ENCODE results near the gene TRAP1.

The TRAP1 gene

GRCh38 chr16:3690470-3690928, 26.8 kb downstream of the TRAP1 start:
- H3K4me3 ChIP-seq (ENCODE audit: low read length): peak overlapping the region; percentile 56
- TF ChIP-seq, protein P1, sequence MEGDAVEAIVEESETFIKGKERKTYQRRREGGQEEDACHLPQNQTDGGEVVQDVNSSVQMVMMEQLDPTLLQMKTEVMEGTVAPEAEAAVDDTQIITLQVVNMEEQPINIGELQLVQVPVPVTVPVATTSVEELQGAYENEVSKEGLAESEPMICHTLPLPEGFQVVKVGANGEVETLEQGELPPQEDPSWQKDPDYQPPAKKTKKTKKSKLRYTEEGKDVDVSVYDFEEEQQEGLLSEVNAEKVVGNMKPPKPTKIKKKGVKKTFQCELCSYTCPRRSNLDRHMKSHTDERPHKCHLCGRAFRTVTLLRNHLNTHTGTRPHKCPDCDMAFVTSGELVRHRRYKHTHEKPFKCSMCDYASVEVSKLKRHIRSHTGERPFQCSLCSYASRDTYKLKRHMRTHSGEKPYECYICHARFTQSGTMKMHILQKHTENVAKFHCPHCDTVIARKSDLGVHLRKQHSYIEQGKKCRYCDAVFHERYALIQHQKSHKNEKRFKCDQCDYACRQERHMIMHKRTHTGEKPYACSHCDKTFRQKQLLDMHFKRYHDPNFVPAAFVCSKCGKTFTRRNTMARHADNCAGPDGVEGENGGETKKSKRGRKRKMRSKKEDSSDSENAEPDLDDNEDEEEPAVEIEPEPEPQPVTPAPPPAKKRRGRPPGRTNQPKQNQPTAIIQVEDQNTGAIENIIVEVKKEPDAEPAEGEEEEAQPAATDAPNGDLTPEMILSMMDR (conservative IDR thresholded peaks at IDR 0.05; ENCODE audit: low read length): peak; percentile 89
- DNase-seq (ENCODE audit: low read depth): peak; percentile 95

DNA sequence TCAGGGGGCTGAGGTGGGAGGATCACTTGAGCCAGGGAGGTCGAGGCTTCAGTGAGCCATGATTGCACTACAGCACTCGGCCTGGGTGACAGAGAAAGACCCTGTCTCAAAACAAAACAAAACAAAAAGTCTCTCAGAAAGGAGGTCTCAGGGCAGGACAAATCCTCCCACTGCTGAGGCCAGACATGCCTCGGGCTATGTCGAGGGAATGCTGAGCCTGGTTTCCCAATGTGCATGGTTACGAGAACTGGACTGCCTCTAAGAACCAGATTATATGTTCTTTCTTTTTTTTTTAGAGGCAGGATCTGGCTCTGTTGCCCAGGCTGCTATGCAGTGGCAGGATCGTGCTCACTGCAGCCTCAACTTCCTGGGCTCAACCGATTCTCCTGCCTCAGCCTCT, 27.6 kb downstream of the TRAP1 start:
- H3K4me3 ChIP-seq (ENCODE audit: low read length): no peak overlapping the region
- TF ChIP-seq, protein P1 (conservative IDR thresholded peaks at IDR 0.05; ENCODE audit: low read length): no peak
- peak; percentile 37 for DNase-seq (ENCODE audit: low read depth)

DNA sequence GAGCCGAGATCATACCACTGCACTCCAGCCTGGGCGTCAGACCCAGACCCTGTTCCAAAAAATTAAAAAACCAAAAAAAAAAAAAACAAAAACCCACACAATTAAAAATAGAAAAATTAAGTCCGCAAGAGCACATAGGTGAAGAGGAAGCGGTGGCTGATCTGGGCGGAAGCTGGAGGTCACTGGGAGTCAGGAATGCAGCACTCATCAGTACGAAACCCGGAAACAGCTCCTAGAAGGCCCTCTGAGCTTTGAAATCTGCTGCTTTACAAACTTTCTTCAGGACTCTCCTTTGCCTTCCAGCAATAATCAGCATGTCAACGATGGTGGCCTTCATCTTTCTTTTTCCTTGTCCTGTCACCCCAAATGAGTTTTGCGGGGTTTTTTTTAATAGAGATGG, 29.5 kb downstream of the TRAP1 start:
- DNase-seq (ENCODE audit: low read depth): no peak
- TF ChIP-seq, protein P1 (conservative IDR thresholded peaks at IDR 0.05; ENCODE audit: low read length): no peak
- no peak overlapping the region for H3K4me3 ChIP-seq (ENCODE audit: low read length)

GRCh38 chr16:3687021-3687420, 30.3 kb downstream of the TRAP1 start:
- no peak overlapping the region for H3K4me3 ChIP-seq (ENCODE audit: low read length)
- no peak for DNase-seq (ENCODE audit: low read depth)
- TF ChIP-seq, protein P1 (conservative IDR thresholded peaks at IDR 0.05; ENCODE audit: low read length): no peak

- no peak overlapping the region for H3K4me3 ChIP-seq (ENCODE audit: low read length)
- TF ChIP-seq, protein P1 (conservative IDR thresholded peaks at IDR 0.05; ENCODE audit: low read length): no peak
- DNase-seq (ENCODE audit: low read depth): peak; percentile 59
These were observed 36.1 kb downstream of the TRAP1 start for GRCh38 chr16:3681206-3681605.

DNA sequence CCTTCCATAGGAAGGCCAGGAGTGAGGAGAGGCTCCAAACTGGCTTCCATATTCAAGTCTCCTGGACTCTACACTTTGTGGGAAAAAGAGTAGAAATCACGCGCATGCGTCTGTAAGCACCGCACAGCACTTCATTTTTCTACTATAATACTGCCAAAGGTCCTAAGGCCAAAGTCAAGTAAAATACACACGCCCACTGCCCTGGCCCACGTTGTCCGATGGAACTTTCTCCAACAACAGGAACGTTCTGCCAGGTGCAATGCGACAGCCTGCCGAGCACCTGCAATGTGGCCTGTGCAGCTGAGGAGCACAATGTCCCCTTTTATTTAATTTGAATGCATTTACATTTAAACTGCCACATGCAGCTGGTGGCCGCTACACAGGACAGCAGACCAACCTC, 39.3 kb downstream of the TRAP1 start:
- TF ChIP-seq, protein P1 (conservative IDR thresholded peaks at IDR 0.05; ENCODE audit: low read length): no peak
- no peak for DNase-seq (ENCODE audit: low read depth)
- H3K4me3 ChIP-seq (ENCODE audit: low read length): no peak overlapping the region

- DNase-seq (ENCODE audit: low read depth): no peak
- TF ChIP-seq, protein P1 (conservative IDR thresholded peaks at IDR 0.05; ENCODE audit: low read length): no peak
These were observed 41.7 kb downstream of the TRAP1 start for GRCh38 chr16:3675601-3676130.

More at GRCh38 chr16:3675601-3676130, 41.7 kb downstream of the TRAP1 start:
- no peak overlapping the region for H3K4me3 ChIP-seq (ENCODE audit: low read length)

All from AG10803 (cell line).